Measurements from ENCODE around the gene C16orf74. TPM values are rescaled to one million over a fixed set of nuclear protein-coding genes. Genes with fewer than 3 reads are reported as not detected.
A peak's percentile ranks its signal among the peaks of the same experiment; 100 is the strongest.

The C16orf74 gene
- total and polyA plus RNA-seq, 2 of the 13 experiments (the other 11 are each of a cell fraction or from before 2014, with no cell fraction given): 0.13 to 0.29 TPM

- TF ChIP-seq NR0B2 (CRISPR knock-in tag; IDR thresholded peaks at IDR 0.05): 0 out of 2 replicates have a peak, but pooled peaks have one; percentile 27
Measured at GRCh38 chr16:85750146-85750826, 610 bp downstream of the C16orf74 start (continued).

- DNase-seq (ENCODE audit: low spot score): no peak
- intact Hi-C loops (cut with micrococcal nuclease; ENCODE audit: unreplicated experiment) (loop anchor here (5.0 kb wide), 1 partner anchor 912 kb away; no protein-coding TSS in a partner anchor), in situ Hi-C loops (cut with HindIII; ENCODE audit: extremely low pct_ligation_motif_present, low pct_unique_long_range_greater_than_20kb) (no loop called here)
- WGBS (ENCODE audit: low lambda C conversion rate): 73% methylated on average over 14 of the region's 14 CpGs
- POLR2A ChIA-PET: no interaction called here
- no peak overlapping the region for H3K9ac ChIP-seq (ENCODE audit: insufficient read depth, low read depth, low read length)
- no peak overlapping the region for H3K27ac ChIP-seq (ENCODE audit: extremely low read length, insufficient read depth, low read length)
- no peak for FAIRE-seq
- no peaks in the 10 kb centered on the region for H3K79me2 ChIP-seq (ENCODE audit: insufficient read depth, low read length)
- H2AFZ ChIP-seq (ENCODE audit: low read length): no peak overlapping the region
- H3K9me3 ChIP-seq (ENCODE audit: low read length): no peaks in the 10 kb centered on the region
- H3K4me1 ChIP-seq (ENCODE audit: insufficient read depth, low read length): 0 out of 2 replicates have a peak, but pooled peaks cover 22% of the 10 kb centered on the region
- peaks cover 29 to 57% of the 10 kb centered on the region in 2 experiments for H3K27me3 ChIP-seq (ENCODE audit: control insufficient read depth in 1 of 2, insufficient read depth in 2 of 2, low read length in 2 of 2)
- TF ChIP-seq MEF2D (CRISPR knock-in tag; IDR thresholded peaks at IDR 0.05): no peak
- TF ChIP-seq FLYWCH1 (CRISPR knock-in tag; IDR thresholded peaks at IDR 0.05): 0 out of 2 replicates have a peak, but pooled peaks have one; percentile 47
- TF ChIP-seq ZNF576 (CRISPR knock-in tag; IDR thresholded peaks at IDR 0.05): 0 out of 2 replicates have a peak, but pooled peaks have one; percentile 44
- no peak overlapping the region for H3K4me2 ChIP-seq (ENCODE audit: low read depth, low read length)
- ATAC-seq: no peak
- H4K20me1 ChIP-seq (ENCODE audit: insufficient read depth, low read length): peaks cover 8% of the 10 kb centered on the region; the same call in 1 of the 2 replicates
- H3K36me3 ChIP-seq (replicated peaks in 1 of 2; ENCODE audit: control insufficient read depth in 1 of 2, insufficient read depth in 2 of 2, low read length in 2 of 2): no peaks in the 10 kb centered on the region
- CTCF ChIA-PET (ENCODE audit: low intra/inter-chr PET ratio, low total read pairs): no interaction called here
- BruUV-seq (replicated peaks): no TSS peak
- no peak overlapping the region for H3K4me3 ChIP-seq (replicated peaks in 1 of 3; ENCODE audit: insufficient read depth in 1 of 3, low read depth in 2 of 3, low read length in 3 of 3)
Measured at GRCh38 chr16:85749771-85750145, 1.1 kb downstream of the C16orf74 start.
